Activated CD8-positive, alpha-beta T cell treated with anti-CD3 and anti-CD28 coated beads for 36 hours (primary cell): Measurements from ENCODE around the gene DMRT1. TPM values are rescaled to one million over a fixed set of nuclear protein-coding genes. Genes with fewer than 3 reads are reported as not detected.

Experiments used
- ATAC-seq: fragments of 200-7000 bp; cut with Tn5 transposase; one replicate; pipeline ENCODE4 v1.10.0; 2021; ENCODE audit warnings: mild to moderate bottlenecking, moderate library complexity
- CTCF ChIA-PET: fragments of 350-600 bp; sonication (Branson Sonifier 250); formaldehyde crosslinking; loops from one replicate; lab custom pipeline; 2021; ENCODE audit warnings: antibody characterized with exemption; lab: Charles Lee
- POLR2A ChIA-PET: fragments of 350-600 bp; sonication (Branson Sonifier 250); formaldehyde crosslinking; loops from one replicate; lab custom pipeline; 2021; ENCODE audit warnings: antibody characterized with exemption; lab: Charles Lee
- DNase-seq: peaks from one replicate; pipeline ENCODE4 v3.0.0-alpha.2; 2020
- H3K27ac Mint-ChIP-seq: one replicate; pipeline ENCODE4 v1.8.0; 2021; ENCODE audit warnings: mild to moderate bottlenecking, mixed read lengths
- H3K27me3 Mint-ChIP-seq: one replicate; pipeline ENCODE4 v1.8.0; 2021; ENCODE audit warnings: mixed read lengths
- H3K36me3 Mint-ChIP-seq: one replicate; pipeline ENCODE4 v1.8.0; 2021; ENCODE audit warnings: low read depth, mixed read lengths
- H3K4me1 Mint-ChIP-seq: one replicate; pipeline ENCODE4 v1.8.0; 2021; ENCODE audit warnings: low read depth, mixed read lengths
- H3K4me3 Mint-ChIP-seq: one replicate; pipeline ENCODE4 v1.8.0; 2021; ENCODE audit warnings: mild to moderate bottlenecking, moderate library complexity, mixed read lengths
- H3K9me3 Mint-ChIP-seq: one replicate; pipeline ENCODE4 v1.8.0; 2021; ENCODE audit warnings: mixed read lengths
- intact Hi-C: fragments of 100-400 bp; cut with micrococcal nuclease; formaldehyde crosslinking; loops from one replicate; pipeline ENCODE4 v1.10.0; 2022
- total RNA-seq, 2 experiments: library from RNA; stranded (reverse); gene quantifications; one replicate each; pipeline ENCODE4 v1.2.3, GENCODE V29; 2021
- TF ChIP-seq, protein P1 (sequence below): fragments of 200-600 bp; IDR thresholded peaks from one replicate; pipeline ENCODE4 v1.8.0; 2022; ENCODE audit warnings: antibody characterized with exemption, mild to moderate bottlenecking

Gene DMRT1
- total RNA-seq, 2 experiments from 2014 or later, result not detected

DNA sequence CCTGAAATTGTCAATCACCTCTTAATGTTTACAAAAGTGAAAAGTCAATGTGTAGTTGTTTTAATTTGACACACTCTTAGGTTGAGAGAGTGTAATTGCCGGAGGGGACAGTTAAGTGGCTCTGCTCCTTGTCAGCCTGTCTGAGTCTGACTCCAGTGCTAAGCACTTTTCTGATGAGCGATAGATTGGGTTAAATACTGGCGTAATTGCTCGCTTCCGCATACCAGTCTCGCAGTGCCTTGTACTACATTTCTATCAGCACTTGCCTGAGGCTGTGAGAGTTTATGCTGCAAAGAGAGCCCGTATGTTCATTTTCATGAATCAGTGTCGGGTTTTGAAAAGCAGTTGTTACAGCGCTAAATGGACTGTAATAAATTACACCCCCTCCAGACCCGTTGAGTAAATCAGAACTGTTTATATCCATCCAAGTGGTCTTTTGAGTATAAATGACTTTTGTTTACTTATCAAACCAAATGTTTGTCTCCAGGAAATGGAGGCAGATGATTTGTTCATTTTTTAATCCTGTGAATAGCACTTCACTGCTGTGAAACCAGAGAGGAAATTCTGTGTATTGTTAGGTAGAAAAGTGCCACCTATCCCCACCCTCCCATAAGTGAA is 94.0 kb downstream of the DMRT1 start:
- TF ChIP-seq, protein P1, sequence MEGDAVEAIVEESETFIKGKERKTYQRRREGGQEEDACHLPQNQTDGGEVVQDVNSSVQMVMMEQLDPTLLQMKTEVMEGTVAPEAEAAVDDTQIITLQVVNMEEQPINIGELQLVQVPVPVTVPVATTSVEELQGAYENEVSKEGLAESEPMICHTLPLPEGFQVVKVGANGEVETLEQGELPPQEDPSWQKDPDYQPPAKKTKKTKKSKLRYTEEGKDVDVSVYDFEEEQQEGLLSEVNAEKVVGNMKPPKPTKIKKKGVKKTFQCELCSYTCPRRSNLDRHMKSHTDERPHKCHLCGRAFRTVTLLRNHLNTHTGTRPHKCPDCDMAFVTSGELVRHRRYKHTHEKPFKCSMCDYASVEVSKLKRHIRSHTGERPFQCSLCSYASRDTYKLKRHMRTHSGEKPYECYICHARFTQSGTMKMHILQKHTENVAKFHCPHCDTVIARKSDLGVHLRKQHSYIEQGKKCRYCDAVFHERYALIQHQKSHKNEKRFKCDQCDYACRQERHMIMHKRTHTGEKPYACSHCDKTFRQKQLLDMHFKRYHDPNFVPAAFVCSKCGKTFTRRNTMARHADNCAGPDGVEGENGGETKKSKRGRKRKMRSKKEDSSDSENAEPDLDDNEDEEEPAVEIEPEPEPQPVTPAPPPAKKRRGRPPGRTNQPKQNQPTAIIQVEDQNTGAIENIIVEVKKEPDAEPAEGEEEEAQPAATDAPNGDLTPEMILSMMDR, result no peak
- intact Hi-C loops, result no loop called here
- ChIA-PET CTCF (no interaction called here), POLR2A (no interaction called here)
- Mint-ChIP-seq H3K27ac (no peak overlapping the region), H3K27me3 (peaks cover 39% of the 10 kb centered on the region), H3K4me3 (no peak overlapping the region), H3K36me3 (no peaks in the 10 kb centered on the region), H3K4me1 (no peaks in the 10 kb centered on the region), H3K9me3 (peaks cover 5% of the 10 kb centered on the region)
- no peak for DNase-seq
- ATAC-seq, result no peak

DNA sequence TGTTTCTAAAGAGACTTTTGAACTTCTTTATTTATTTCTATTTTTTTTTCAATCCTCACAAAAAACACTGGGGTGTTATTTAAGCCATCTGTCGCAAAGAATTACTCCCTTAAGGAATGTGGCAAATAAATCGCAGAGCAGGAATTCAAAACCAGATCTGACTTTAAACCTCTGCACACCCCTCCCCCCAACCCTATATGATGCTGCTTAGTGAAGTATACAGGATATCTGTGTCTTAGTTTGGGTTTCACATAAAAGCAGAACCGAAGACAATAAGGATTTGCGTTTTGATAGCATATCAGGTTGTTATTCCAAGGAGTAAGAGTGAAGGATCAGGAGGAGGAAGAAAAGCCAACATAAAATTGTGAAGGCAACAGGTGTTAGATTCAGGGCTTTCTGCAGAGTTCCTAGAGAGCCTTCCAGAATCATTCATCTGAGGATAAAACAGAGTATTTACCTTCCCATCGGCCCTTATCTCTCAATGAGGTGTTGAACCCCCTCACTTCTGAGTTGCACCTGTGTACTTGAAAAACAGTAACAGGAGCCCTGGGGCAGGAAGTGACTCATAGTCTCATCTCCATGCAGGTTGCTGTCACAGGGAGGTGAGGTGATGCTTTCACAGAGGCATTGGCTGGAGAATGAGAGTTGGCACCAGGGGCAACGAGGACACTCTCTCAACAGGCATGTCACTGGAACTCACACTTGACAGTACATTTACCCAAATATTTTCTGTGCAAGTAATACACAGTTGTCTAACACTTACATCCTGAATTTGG is 101.5 kb downstream of the DMRT1 start:
- ChIA-PET POLR2A (no interaction called here), CTCF (no interaction called here)
- intact Hi-C loops, result no loop called here
- Mint-ChIP-seq H3K36me3 (no peaks in the 10 kb centered on the region), H3K27ac (no peak overlapping the region), H3K4me3 (no peak overlapping the region), H3K4me1 (no peaks in the 10 kb centered on the region), H3K9me3 (peaks cover 5% of the 10 kb centered on the region), H3K27me3 (peaks cover 32% of the 10 kb centered on the region)
- TF ChIP-seq, protein P1, result no peak
- peak; percentile 4 for DNase-seq
- ATAC-seq, result no peak

DNA sequence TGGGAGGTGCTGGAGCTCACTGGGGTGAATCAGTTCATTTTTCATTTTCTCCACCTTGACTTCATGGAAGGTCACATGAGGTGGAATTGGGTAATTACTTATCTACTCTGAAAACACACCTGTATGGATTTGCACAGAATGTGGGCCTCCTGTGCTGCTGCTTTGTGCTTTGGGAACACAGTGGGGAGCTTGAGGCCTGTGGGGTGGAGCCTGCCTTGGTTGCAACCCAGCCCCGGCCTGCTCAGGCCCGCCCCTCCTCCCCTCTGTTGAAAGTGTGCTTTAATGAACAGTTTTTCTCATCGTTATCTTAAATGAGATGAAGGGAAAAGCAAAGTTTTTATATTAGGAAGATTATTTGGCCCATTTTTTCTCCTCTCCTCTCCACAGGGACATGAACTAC is 106.5 kb downstream of the DMRT1 start:
- no peaks in the 10 kb centered on the region for H3K36me3 Mint-ChIP-seq
- CTCF ChIA-PET, result interaction anchor here (2.2 kb wide), 1 partner anchor 15 kb away, joined by 4 read pairs; no protein-coding TSS in a partner anchor
- POLR2A ChIA-PET, result interaction anchor here (1.0 kb wide), 1 partner anchor 14 kb away, joined by 3 read pairs; no protein-coding TSS in a partner anchor
- H3K4me3 Mint-ChIP-seq, result no peak overlapping the region
- H3K27me3 Mint-ChIP-seq, result peaks cover 36% of the 10 kb centered on the region
- intact Hi-C loops, result no loop called here
- TF ChIP-seq, protein P1, result no peak
- ATAC-seq (no peak), DNase-seq (no peak)
- H3K27ac Mint-ChIP-seq, result no peak overlapping the region
- H3K9me3 Mint-ChIP-seq, result no peaks in the 10 kb centered on the region
- H3K4me1 Mint-ChIP-seq, result no peaks in the 10 kb centered on the region

DNA sequence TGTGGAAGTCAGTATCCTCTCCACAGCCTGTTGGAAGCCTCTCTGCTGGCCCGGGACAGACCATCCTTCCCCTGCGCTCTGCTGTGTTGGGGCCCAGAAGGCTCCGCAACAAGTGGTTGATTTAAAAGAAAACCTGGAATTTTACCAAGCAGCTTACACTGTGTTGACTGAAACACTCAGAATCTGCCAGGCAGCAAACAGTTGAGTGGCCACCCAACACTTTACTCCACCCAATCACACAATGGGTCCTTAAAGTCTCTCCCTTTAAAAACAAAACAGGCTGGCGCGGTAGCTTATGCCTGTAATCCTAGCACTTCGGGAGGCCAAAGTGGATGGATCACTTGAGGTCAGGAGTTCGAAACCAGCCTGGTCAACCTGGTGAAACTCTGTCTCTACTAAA is 107.0 kb downstream of the DMRT1 start:
- no peak overlapping the region for H3K27ac Mint-ChIP-seq
- no peaks in the 10 kb centered on the region for H3K9me3 Mint-ChIP-seq
- DNase-seq (no peak), ATAC-seq (no peak)
- TF ChIP-seq, protein P1, result no peak
- no peaks in the 10 kb centered on the region for H3K36me3 Mint-ChIP-seq
- CTCF ChIA-PET, result interaction anchor here (2.2 kb wide), 1 partner anchor 14 kb away, joined by 4 read pairs; no protein-coding TSS in a partner anchor
- POLR2A ChIA-PET, result interaction anchor here (1.0 kb wide), 1 partner anchor 14 kb away, joined by 3 read pairs; no protein-coding TSS in a partner anchor
- H3K4me3 Mint-ChIP-seq, result no peak overlapping the region
- peaks cover 35% of the 10 kb centered on the region for H3K27me3 Mint-ChIP-seq
- H3K4me1 Mint-ChIP-seq, result no peaks in the 10 kb centered on the region
- intact Hi-C loops, result no loop called here

DNA sequence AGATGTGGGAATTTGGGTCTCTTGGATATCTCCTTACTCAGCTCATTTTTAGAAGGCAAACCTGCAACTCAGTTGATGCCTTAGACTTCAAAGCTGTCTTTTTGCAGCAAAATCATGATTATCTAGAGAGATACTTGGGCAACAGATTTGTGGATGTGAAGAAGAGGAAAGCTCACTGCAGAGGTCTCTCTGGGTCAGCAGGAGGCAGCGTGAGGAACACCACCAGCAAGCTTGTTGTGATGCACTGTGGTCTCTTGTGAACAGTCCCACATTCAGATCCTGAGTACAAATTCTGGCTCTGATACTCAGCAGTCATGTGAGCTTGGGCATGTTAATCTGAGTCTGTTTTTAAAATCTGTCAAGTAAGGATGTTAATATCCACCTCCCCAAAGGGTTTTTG is 108.6 kb downstream of the DMRT1 start:
- Mint-ChIP-seq H3K4me3 (no peak overlapping the region), H3K27me3 (peaks cover 30% of the 10 kb centered on the region), H3K36me3 (no peaks in the 10 kb centered on the region), H3K9me3 (no peaks in the 10 kb centered on the region), H3K27ac (no peak overlapping the region), H3K4me1 (no peaks in the 10 kb centered on the region)
- ChIA-PET POLR2A (interaction anchor here (1.4 kb wide), 1 partner anchor 32 kb away, joined by 3 read pairs; no protein-coding TSS in a partner anchor), CTCF (interaction anchor here (1.2 to 2.2 kb wide), 5 partner anchors 13 to 59 kb away, joined by 3 to 4 read pairs (median 3); no protein-coding TSS in a partner anchor)
- intact Hi-C loops, result loop anchor here (10.0 kb wide), 1 partner anchor 55 kb away; no protein-coding TSS in a partner anchor
- DNase-seq (no peak), ATAC-seq (no peak)
- TF ChIP-seq, protein P1, result no peak
